Neural progenitor cell (in vitro differentiated cells): Measurements from ENCODE around the gene UPB1. TPM values are rescaled to one million over a fixed set of nuclear protein-coding genes. Genes with fewer than 3 reads are reported as not detected.

Experiments used
- DNase-seq: peaks from one replicate; pipeline ENCODE4 v3.0.0-alpha.2; 2016; ENCODE audit warnings: low spot score
- H2AFZ ChIP-seq: fragments of 200-600 bp; sonication (generic); replicated peaks from 2 replicates; pipeline ENCODE4 v1.6.1; 2016; ENCODE audit warnings: antibody characterized with exemption
- H3F3A ChIP-seq: fragments of 200-600 bp; sonication (generic); 2 replicates; pipeline ENCODE4 v1.6.1; 2016; ENCODE audit warnings: antibody characterized with exemption, low read depth
- H3K27ac ChIP-seq: fragments of 200-600 bp; sonication (generic); 2 replicates; pipeline ENCODE4 v1.5.1; 2016; ENCODE audit warnings: mild to moderate bottlenecking
- H3K27me3 ChIP-seq: fragments of 200-600 bp; sonication (generic); 2 replicates; pipeline ENCODE4 v1.6.1; 2016; ENCODE audit warnings: mild to moderate bottlenecking, moderate library complexity
- H3K36me3 ChIP-seq: fragments of 200-600 bp; sonication (generic); 2 replicates; pipeline ENCODE4 v1.5.1; 2016
- H3K4me1 ChIP-seq: fragments of 200-600 bp; sonication (generic); 2 replicates; pipeline ENCODE4 v1.6.1; 2016; ENCODE audit warnings: mixed run types
- H3K4me2 ChIP-seq: fragments of 200-600 bp; sonication (generic); 2 replicates; pipeline ENCODE4 v1.6.1; 2016
- H3K4me3 ChIP-seq: fragments of 200-600 bp; sonication (generic); 2 replicates; pipeline ENCODE4 v1.5.1; 2016
- H3K79me2 ChIP-seq: fragments of 200-600 bp; sonication (generic); 2 replicates; pipeline ENCODE4 v1.6.1; 2016; ENCODE audit warnings: low read depth
- H3K9ac ChIP-seq: fragments of 200-600 bp; sonication (generic); 2 replicates; pipeline ENCODE4 v1.6.1; 2016
- H3K9me3 ChIP-seq: fragments of 200-600 bp; sonication (generic); 2 replicates; pipeline ENCODE4 v1.5.1; 2016; ENCODE audit warnings: low read depth
- H4K20me1 ChIP-seq: fragments of 200-600 bp; sonication (generic); 2 replicates; pipeline ENCODE4 v1.6.1; 2016; ENCODE audit warnings: low read depth
- H3K27ac Mint-ChIP-seq: 3 replicates; pipeline ENCODE4 v1.8.0; 2021; ENCODE audit warnings: mixed read lengths
- H3K27me3 Mint-ChIP-seq: 2 replicates; pipeline ENCODE4 v1.8.0; 2022; ENCODE audit warnings: low read depth, mild to moderate bottlenecking, inconsistent platforms, moderate library complexity, mixed read lengths; ENCODE audit not compliant: insufficient read depth
- H3K36me3 Mint-ChIP-seq: 3 replicates; pipeline ENCODE4 v1.8.0; 2021; ENCODE audit warnings: mixed read lengths
- H3K4me1 Mint-ChIP-seq: 3 replicates; pipeline ENCODE4 v1.8.0; 2021; ENCODE audit warnings: mixed read lengths
- H3K4me3 Mint-ChIP-seq: 3 replicates; pipeline ENCODE4 v1.8.0; 2021; ENCODE audit warnings: mild to moderate bottlenecking, moderate library complexity, mixed read lengths
- H3K9me3 Mint-ChIP-seq: 3 replicates; pipeline ENCODE4 v1.8.0; 2020; ENCODE audit warnings: mixed read lengths
- CTCF ChIP-seq: fragments of 200-600 bp; sonication (generic); IDR thresholded peaks from 2 replicates; pipeline ENCODE4 v1.5.1; 2017; ENCODE audit warnings: antibody characterized with exemption, mild to moderate bottlenecking
- EZH2 ChIP-seq: fragments of 200-600 bp; sonication (generic); IDR thresholded peaks from 2 replicates; pipeline ENCODE4 v1.6.1; 2017; ENCODE audit warnings: antibody characterized with exemption, mild to moderate bottlenecking, moderate library complexity
- EZH2phosphoT487 ChIP-seq: fragments of 200-600 bp; sonication (generic); IDR thresholded peaks from 2 replicates; pipeline ENCODE4 v1.6.1; 2017; ENCODE audit warnings: antibody characterized with exemption
- total RNA-seq: library from RNA; depleted of rRNA; stranded (reverse); fragments of >200 nt; gene quantifications from 2 replicates; pipeline ENCODE4 v1.2.3, GENCODE V29; 2015; ENCODE audit warnings: low replicate concordance

UPB1 gene
- total RNA-seq, 1 donor from 2014 or later, result 0.17 TPM

GRCh38 chr22:24553597-24554312, 58.6 kb downstream of the UPB1 start:
- H4K20me1 ChIP-seq, result peaks cover 59% of the 10 kb centered on the region
- peak overlapping the region; percentile 92 for H3K4me2 ChIP-seq
- no peaks in the 10 kb centered on the region for H3K27me3 ChIP-seq
- H3F3A ChIP-seq, result peaks cover 7% of the 10 kb centered on the region
- H3K4me3 ChIP-seq, result peak overlapping the region; percentile 78
- H3K9ac ChIP-seq, result peak overlapping the region; percentile 81
- H3K9me3 Mint-ChIP-seq, result peaks cover 2% of the 10 kb centered on the region
- H3K27ac ChIP-seq, result no peak overlapping the region
- peaks cover 18% of the 10 kb centered on the region for H3K4me1 ChIP-seq
- peaks cover 4% of the 10 kb centered on the region for H3K36me3 ChIP-seq
- H2AFZ ChIP-seq, result no peak overlapping the region
- H3K4me1 Mint-ChIP-seq, result peaks cover 36% of the 10 kb centered on the region
- TF ChIP-seq CTCF, result no peak
- no peak for TF ChIP-seq EZH2
- TF ChIP-seq EZH2phosphoT487, result no peak
- peak overlapping the region; percentile 95 for H3K4me3 Mint-ChIP-seq
- peak overlapping the region; percentile 57 for H3K27ac Mint-ChIP-seq
- no peaks in the 10 kb centered on the region for H3K9me3 ChIP-seq
- H3K27me3 Mint-ChIP-seq, result peaks cover 2% of the 10 kb centered on the region
- H3K79me2 ChIP-seq, result peaks cover 92% of the 10 kb centered on the region
- H3K36me3 Mint-ChIP-seq, result peaks cover 8% of the 10 kb centered on the region
- peak; percentile 5 for DNase-seq

GRCh38 chr22:24554313-24555164, 59.4 kb downstream of the UPB1 start, which contains the start of gene GUCD1:
Gene GUCD1, minus strand, starts transcription at chr22:24555138. Its CDS starts 147 bp downstream, at chr22:24554991.
- Histone ChIP-seq H2AFZ (peak within 1 kb of the TSS; percentile 91), H3K79me2 (peaks cover 92% of the 10 kb centered on the region), H3K27me3 (no peaks in the 10 kb centered on the region), H3K9ac (peak within 1 kb of the TSS; percentile 95), H3K4me2 (peak within 1 kb of the TSS; percentile 99), H3K27ac (peak within 1 kb of the TSS; percentile 69), H4K20me1 (peaks cover 67% of the 10 kb centered on the region), H3K4me3 (peak within 1 kb of the TSS; percentile 78), H3K36me3 (peaks cover 4% of the 10 kb centered on the region), H3K9me3 (no peaks in the 10 kb centered on the region), H3K4me1 (peaks cover 18% of the 10 kb centered on the region), H3F3A (peaks cover 10% of the 10 kb centered on the region)
- H3K4me3 Mint-ChIP-seq, result peak within 1 kb of the TSS; percentile 98
- H3K27ac Mint-ChIP-seq, result peak within 1 kb of the TSS; percentile 98
- H3K4me1 Mint-ChIP-seq, result peaks cover 36% of the 10 kb centered on the region
- peak; percentile 55 for DNase-seq
- TF ChIP-seq EZH2, result no peak
- no peak for TF ChIP-seq CTCF
- no peak for TF ChIP-seq EZH2phosphoT487
- H3K36me3 Mint-ChIP-seq, result peaks cover 8% of the 10 kb centered on the region
- peaks cover 2% of the 10 kb centered on the region for H3K9me3 Mint-ChIP-seq
- H3K27me3 Mint-ChIP-seq, result peaks cover 2% of the 10 kb centered on the region

- H3K27me3 ChIP-seq, result no peaks in the 10 kb centered on the region
- peak within 1 kb of the TSS; percentile 98 for H3K4me3 Mint-ChIP-seq
- peak within 1 kb of the TSS; percentile 98 for H3K27ac Mint-ChIP-seq
- peak within 1 kb of the TSS; percentile 78 for H3K4me3 ChIP-seq
- H2AFZ ChIP-seq, result peak within 1 kb of the TSS; percentile 91
- H3K79me2 ChIP-seq, result peaks cover 92% of the 10 kb centered on the region
- peaks cover 64% of the 10 kb centered on the region for H4K20me1 ChIP-seq
- peaks cover 4% of the 10 kb centered on the region for H3K36me3 ChIP-seq
- peak within 1 kb of the TSS; percentile 69 for H3K27ac ChIP-seq
- H3K36me3 Mint-ChIP-seq, result peaks cover 8% of the 10 kb centered on the region
- peaks cover 2% of the 10 kb centered on the region for H3K9me3 Mint-ChIP-seq
- H3K4me2 ChIP-seq, result peak within 1 kb of the TSS; percentile 99
- TF ChIP-seq CTCF, result peak; percentile 8
- TF ChIP-seq EZH2phosphoT487, result no peak
- H3K4me1 Mint-ChIP-seq, result peaks cover 36% of the 10 kb centered on the region
- H3K27me3 Mint-ChIP-seq, result peaks cover 2% of the 10 kb centered on the region
- H3K9me3 ChIP-seq, result no peaks in the 10 kb centered on the region
- peaks cover 10% of the 10 kb centered on the region for H3F3A ChIP-seq
- peak; percentile 99 for DNase-seq
- H3K9ac ChIP-seq, result peak within 1 kb of the TSS; percentile 95
- H3K4me1 ChIP-seq, result peaks cover 18% of the 10 kb centered on the region
Observed at GRCh38 chr22:24555165-24556039, 60.3 kb downstream of the UPB1 start, which contains the start of gene SNRPD3. Gene SNRPD3, plus strand, starts transcription at chr22:24555999. Its CDS starts 1,676 bp downstream, at chr22:24557675.
